Mesendoderm (in vitro differentiated cells): ENCODE results near the gene CCNYL1.

ENCODE experiments used
- DNase-seq: peaks from one replicate; pipeline ENCODE4 v3.0.0; 2013
- H2AK5ac ChIP-seq: 2 replicates; pipeline ENCODE4 v1.6.1; 2013; ENCODE audit warnings: low read length, inconsistent platforms
- H2BK120ac ChIP-seq: 2 replicates; pipeline ENCODE4 v1.6.1; 2013; ENCODE audit warnings: low read depth, mild to moderate bottlenecking, low read length, moderate library complexity, mixed read lengths
- H2BK15ac ChIP-seq: replicated peaks from 2 replicates; pipeline ENCODE4 v1.6.1; 2013; ENCODE audit warnings: low read depth, mild to moderate bottlenecking, moderate library complexity
- H2BK5ac ChIP-seq: 2 replicates; pipeline ENCODE4 v1.6.1; 2013; ENCODE audit warnings: low read length, inconsistent platforms
- H3K18ac ChIP-seq: 2 replicates; pipeline ENCODE4 v1.6.1; 2013; ENCODE audit warnings: mild to moderate bottlenecking, low read length, mixed read lengths
- H3K23ac ChIP-seq: one replicate; pipeline ENCODE4 v1.6.1; 2013; ENCODE audit warnings: low read length
- H3K27ac ChIP-seq: 2 replicates; pipeline ENCODE4 v1.5.1; 2013; ENCODE audit warnings: low read depth, mild to moderate bottlenecking, inconsistent platforms, low read length, moderate library complexity
- H3K27me3 ChIP-seq: 2 replicates; pipeline ENCODE4 v1.6.1; 2013; ENCODE audit warnings: low read length, control low read depth, mild to moderate bottlenecking, inconsistent platforms; ENCODE audit not compliant: insufficient read depth, poor library complexity
- H3K36me3 ChIP-seq: 2 replicates; pipeline ENCODE4 v1.6.1; 2013; ENCODE audit warnings: low read length, inconsistent platforms; ENCODE audit not compliant: control insufficient read depth, insufficient read depth
- H3K4ac ChIP-seq: one replicate; pipeline ENCODE4 v1.6.1; 2013; ENCODE audit warnings: low read depth, mild to moderate bottlenecking, low read length, moderate library complexity
- H3K4me1 ChIP-seq: 2 replicates; pipeline ENCODE4 v1.6.1; 2013; ENCODE audit warnings: low read depth, low read length, inconsistent platforms; ENCODE audit not compliant: control insufficient read depth
- H3K4me2 ChIP-seq: 2 replicates; pipeline ENCODE4 v1.6.1; 2013; ENCODE audit warnings: low read length
- H3K4me3 ChIP-seq: 2 replicates; pipeline ENCODE4 v1.5.1; 2013; ENCODE audit warnings: mild to moderate bottlenecking, low read length
- H3K56ac ChIP-seq: one replicate; pipeline ENCODE4 v1.6.1; 2013; ENCODE audit warnings: low read length
- H3K79me1 ChIP-seq: 2 replicates; pipeline ENCODE4 v1.6.1; 2013; ENCODE audit warnings: low read length, inconsistent platforms
- H3K79me2 ChIP-seq: 2 replicates; pipeline ENCODE4 v1.6.1; 2013; ENCODE audit warnings: mild to moderate bottlenecking, low read length; ENCODE audit not compliant: control insufficient read depth, insufficient read depth
- H3K9ac ChIP-seq: 2 replicates; pipeline ENCODE4 v1.6.1; 2013; ENCODE audit warnings: low read length, inconsistent platforms
- H4K5ac ChIP-seq: one replicate; pipeline ENCODE4 v1.6.1; 2013; ENCODE audit warnings: low read length
- H4K8ac ChIP-seq: one replicate; pipeline ENCODE4 v1.6.1; 2013; ENCODE audit warnings: low read depth, mild to moderate bottlenecking, control low read depth, low read length, moderate library complexity
- WGBS: extraction: QIAGEN DNeasy Blood & Tissue Kit; methylation state at CpG from one replicate; pipeline ENCODE4 v1.1.7; 2013; ENCODE audit warnings: low lambda C conversion rate, missing lambda C conversion rate; ENCODE audit not compliant: insufficient coverage; ENCODE audit errors: extremely low coverage; 5-methylcytosine and 5-hydroxymethylcytosine counted together

CCNYL1 gene

GRCh38 chr2:207704078-207704477 is 7.4 kb upstream of the CCNYL1 start:
- DNase-seq = no peak
- Histone ChIP-seq H3K27ac (no peak overlapping the region), H3K27me3 (no peaks in the 10 kb centered on the region), H3K23ac (no peak overlapping the region), H3K4me3 (no peak overlapping the region), H2BK120ac (no peak overlapping the region), H3K9ac (no peak overlapping the region), H3K4me2 (no peak overlapping the region), H3K18ac (no peak overlapping the region), H2AK5ac (no peak overlapping the region), H3K79me1 (no peaks in the 10 kb centered on the region), H2BK15ac (no peak overlapping the region), H3K36me3 (no peaks in the 10 kb centered on the region), H4K8ac (no peak overlapping the region), H4K5ac (no peak overlapping the region), H3K56ac (no peak overlapping the region), H3K4me1 (no peaks in the 10 kb centered on the region), H3K79me2 (no peaks in the 10 kb centered on the region), H3K4ac (no peak overlapping the region), H2BK5ac (no peak overlapping the region)
- no CpG with 5 or more reads among the region's 3 CpGs for WGBS

GRCh38 chr2:207704671-207705070 is 6.8 kb upstream of the CCNYL1 start:
- H2BK15ac ChIP-seq = no peak overlapping the region
- no peaks in the 10 kb centered on the region for H3K4me1 ChIP-seq
- H3K79me2 ChIP-seq = no peaks in the 10 kb centered on the region
- H2BK120ac ChIP-seq = no peak overlapping the region
- H4K5ac ChIP-seq = no peak overlapping the region
- DNase-seq = no peak
- H3K4me3 ChIP-seq = no peak overlapping the region
- H2BK5ac ChIP-seq = no peak overlapping the region
- no peaks in the 10 kb centered on the region for H3K79me1 ChIP-seq
- no peak overlapping the region for H4K8ac ChIP-seq
- no peak overlapping the region for H3K27ac ChIP-seq
- no peak overlapping the region for H3K56ac ChIP-seq
- no peak overlapping the region for H3K4me2 ChIP-seq
- no peaks in the 10 kb centered on the region for H3K36me3 ChIP-seq
- H3K23ac ChIP-seq = no peak overlapping the region
- H3K18ac ChIP-seq = no peak overlapping the region
- H3K4ac ChIP-seq = no peak overlapping the region
- no peak overlapping the region for H3K9ac ChIP-seq
- H3K27me3 ChIP-seq = no peaks in the 10 kb centered on the region
- no peak overlapping the region for H2AK5ac ChIP-seq

GRCh38 chr2:207706936-207707860 is 4.2 kb upstream of the CCNYL1 start:
- Histone ChIP-seq H3K27me3 (no peaks in the 10 kb centered on the region), H2BK120ac (no peak overlapping the region), H4K8ac (no peak overlapping the region), H2BK5ac (no peak overlapping the region), H3K27ac (no peak overlapping the region), H3K79me1 (no peaks in the 10 kb centered on the region), H3K56ac (peak overlapping the region; percentile 56), H3K36me3 (no peaks in the 10 kb centered on the region), H3K79me2 (no peaks in the 10 kb centered on the region), H2BK15ac (no peak overlapping the region), H3K9ac (no peak overlapping the region), H4K5ac (no peak overlapping the region), H3K4me1 (peaks cover 3% of the 10 kb centered on the region), H3K4ac (no peak overlapping the region), H2AK5ac (no peak overlapping the region), H3K18ac (no peak overlapping the region), H3K4me2 (no peak overlapping the region), H3K4me3 (no peak overlapping the region), H3K23ac (no peak overlapping the region)
- no CpG with 5 or more reads among the region's 4 CpGs for WGBS
- peak; percentile 53 for DNase-seq

- Histone ChIP-seq H3K18ac (peak overlapping the region; percentile 66), H2BK15ac (no peak overlapping the region), H4K5ac (no peak overlapping the region), H3K23ac (no peak overlapping the region), H3K27ac (peak overlapping the region; percentile 85), H4K8ac (no peak overlapping the region), H3K4ac (no peak overlapping the region), H3K56ac (peak overlapping the region; percentile 98), H2BK120ac (no peak overlapping the region), H3K4me1 (peaks cover 3% of the 10 kb centered on the region), H3K9ac (peak overlapping the region; percentile 88), H3K4me2 (peak overlapping the region; percentile 69), H3K79me2 (peaks cover 5% of the 10 kb centered on the region), H3K79me1 (no peaks in the 10 kb centered on the region), H3K27me3 (no peaks in the 10 kb centered on the region), H3K36me3 (no peaks in the 10 kb centered on the region), H2AK5ac (no peak overlapping the region), H3K4me3 (peak overlapping the region; percentile 69), H2BK5ac (peak overlapping the region; percentile 45)
- peak; percentile 59 for DNase-seq
- WGBS = no CpG with 5 or more reads among the region's 67 CpGs
Measured at GRCh38 chr2:207711750-207712530, 500 bp downstream of the CCNYL1 start.

GRCh38 chr2:207716056-207716455 is 4.6 kb downstream of the CCNYL1 start:
- Histone ChIP-seq H4K8ac (no peak overlapping the region), H3K56ac (no peak overlapping the region), H3K79me1 (peaks cover 2% of the 10 kb centered on the region), H3K4me1 (no peaks in the 10 kb centered on the region), H3K27me3 (no peaks in the 10 kb centered on the region), H3K4me3 (no peak overlapping the region), H2BK15ac (no peak overlapping the region), H3K23ac (no peak overlapping the region), H3K36me3 (no peaks in the 10 kb centered on the region), H3K18ac (no peak overlapping the region), H3K79me2 (peaks cover 10% of the 10 kb centered on the region), H2BK120ac (no peak overlapping the region), H3K27ac (no peak overlapping the region), H3K4me2 (no peak overlapping the region), H3K9ac (no peak overlapping the region), H4K5ac (no peak overlapping the region), H2AK5ac (no peak overlapping the region), H3K4ac (no peak overlapping the region), H2BK5ac (no peak overlapping the region)
- no peak for DNase-seq
- WGBS = no CpG with 5 or more reads among the region's 5 CpGs
